Stimulated activated CD4-positive, alpha-beta T cell treated with anti-CD3 and anti-CD28 coated beads, Interleukin-2, amount 100 ng/mL, for 24 hours (primary cell): ENCODE results near the gene TOMM22.

ENCODE experiments used
- DNase-seq, 2 donors: peaks; one replicate each; pipeline ENCODE4 v3.0.0-alpha.2; 2020

Gene TOMM22

DNA sequence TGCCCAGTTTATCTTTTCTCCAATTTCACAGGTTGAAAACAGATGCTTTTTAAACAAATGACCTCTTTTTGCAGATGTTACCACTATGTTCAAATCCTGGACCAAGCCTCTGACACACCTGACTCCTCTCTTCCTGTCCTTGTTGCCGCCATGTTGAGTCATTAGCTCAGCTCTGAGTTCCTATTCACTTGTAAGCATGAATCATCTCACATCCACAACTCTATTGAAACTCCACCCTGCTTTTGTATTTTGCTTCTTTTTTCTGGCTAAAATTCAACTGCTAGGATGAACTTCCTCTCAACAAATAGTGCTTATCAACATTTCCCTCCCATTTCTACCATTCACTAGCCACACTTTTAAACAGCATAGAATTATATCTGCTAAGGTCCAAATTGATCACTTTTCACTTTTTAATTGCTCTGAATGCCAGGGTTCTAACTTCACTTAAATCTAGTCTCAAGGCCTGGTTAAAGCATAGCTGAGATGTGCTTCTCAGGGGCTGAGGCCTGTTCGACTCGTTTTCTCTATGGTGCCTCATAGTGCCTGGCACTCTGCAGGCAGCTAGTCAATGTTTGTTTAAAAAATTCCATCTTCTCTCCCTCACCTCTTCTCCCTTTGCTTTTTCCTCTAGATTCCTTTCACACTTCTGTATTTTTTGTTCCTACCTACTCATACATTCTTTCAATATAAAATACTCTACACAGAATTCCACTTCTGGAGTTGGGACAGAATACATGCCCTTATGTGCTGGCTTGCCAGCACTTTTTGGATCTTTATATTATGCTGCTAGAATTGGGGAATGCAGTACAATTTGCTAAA lies 15.1 kb downstream of the TOMM22 start:
- DNase-seq: peak; percentile 33 to 56

DNA sequence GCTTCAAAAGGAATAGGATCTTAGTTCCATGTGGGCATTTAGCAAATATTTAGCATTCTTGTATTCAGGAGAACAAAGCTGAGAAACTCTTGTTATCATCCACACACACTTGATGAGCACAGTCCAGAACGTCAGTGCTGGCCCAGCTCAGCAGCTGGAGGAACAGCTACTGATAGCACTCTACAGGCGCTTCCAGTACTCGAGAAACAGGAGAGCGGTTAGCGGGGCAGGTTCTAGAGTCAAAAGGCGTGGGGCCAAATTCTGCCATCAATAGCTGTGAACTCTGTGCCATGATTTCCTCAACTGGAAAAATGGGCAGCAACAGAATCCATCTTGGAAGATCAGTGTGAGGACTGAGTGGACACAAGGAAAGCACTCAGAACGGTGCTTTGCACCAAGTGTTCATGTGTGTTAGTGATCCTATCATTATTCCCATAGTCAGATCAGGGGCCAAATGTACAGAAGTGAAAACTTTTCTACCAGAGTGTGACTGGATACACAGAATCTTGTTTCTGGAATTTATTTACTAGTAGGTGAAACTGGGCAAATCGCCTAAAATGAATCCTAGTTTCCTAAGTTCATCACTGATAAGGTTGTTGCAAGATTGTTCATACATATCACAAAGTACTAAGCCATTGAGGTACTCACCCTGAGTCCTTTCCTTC lies 15.8 kb downstream of the TOMM22 start:
- DNase-seq: no peak

DNA sequence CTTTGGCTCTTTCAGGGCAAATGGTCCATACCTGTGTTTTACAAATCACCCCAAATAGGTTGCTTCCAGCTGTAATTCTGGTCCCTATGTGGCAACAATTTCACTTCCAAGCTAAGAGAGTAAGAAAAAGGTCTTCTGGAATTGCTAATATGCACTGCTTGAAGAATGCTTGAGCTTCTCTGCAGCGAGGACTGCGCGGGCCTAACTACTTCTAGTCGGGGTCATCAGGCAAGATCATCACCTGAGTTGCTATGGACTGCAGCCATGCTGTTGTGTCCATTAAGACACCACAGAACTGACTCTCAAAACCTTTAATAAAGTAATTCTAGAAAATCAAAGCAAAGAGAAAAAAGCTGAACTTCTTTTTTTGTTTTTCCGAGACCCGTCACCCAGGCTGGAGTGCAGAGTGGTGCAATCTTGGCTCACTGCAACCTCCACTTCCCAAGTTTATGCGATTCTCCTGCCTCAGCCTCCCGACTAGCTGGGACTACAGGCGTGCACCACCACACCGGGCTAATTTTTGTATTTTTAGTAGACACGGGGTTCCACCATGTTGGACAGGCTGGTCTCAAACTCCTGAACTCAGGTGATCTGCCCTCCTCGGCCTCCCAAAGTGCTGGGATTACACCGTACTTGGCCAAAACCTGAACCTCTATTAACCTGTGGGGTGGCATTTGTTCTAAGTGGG lies 16.8 kb downstream of the TOMM22 start:
- DNase-seq: no peak

- DNase-seq: no peak
Observed at GRCh38 chr22:38699143-38699542, 17.4 kb downstream of the TOMM22 start.

DNA sequence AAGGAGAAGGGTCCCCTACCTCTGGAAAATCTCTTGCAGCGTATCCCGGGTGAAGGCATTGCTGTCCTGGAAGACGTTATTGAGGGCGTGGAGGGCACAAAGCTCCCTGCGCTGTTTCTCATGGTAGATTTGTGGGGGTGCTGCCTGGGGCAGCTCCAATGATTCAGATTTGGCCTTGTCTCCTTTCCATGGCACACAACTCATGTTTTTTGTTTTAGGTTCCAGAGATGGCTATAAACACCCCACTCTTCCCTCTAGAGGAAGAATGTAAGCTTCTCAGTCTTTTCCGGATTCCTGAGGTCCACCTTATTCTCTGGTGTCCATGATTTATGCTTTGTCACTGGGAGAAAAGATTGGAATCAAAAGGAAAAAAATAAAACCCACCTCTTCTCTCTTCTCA lies 18.0 kb downstream of the TOMM22 start:
- no peak for DNase-seq

- DNase-seq: no peak
Observed at GRCh38 chr22:38700270-38700788, 18.6 kb downstream of the TOMM22 start.

- DNase-seq: peak; percentile 97 to 99
Observed at GRCh38 chr22:38700789-38701628, 19.3 kb downstream of the TOMM22 start, which contains the start of gene JOSD1. Gene JOSD1 (minus strand): TSS chr22:38700943. CDS start chr22:38699987, 956 bp downstream.

GRCh38 chr22:38704654-38705234 lies 23.0 kb downstream of the TOMM22 start:
- DNase-seq: no peak

DNA sequence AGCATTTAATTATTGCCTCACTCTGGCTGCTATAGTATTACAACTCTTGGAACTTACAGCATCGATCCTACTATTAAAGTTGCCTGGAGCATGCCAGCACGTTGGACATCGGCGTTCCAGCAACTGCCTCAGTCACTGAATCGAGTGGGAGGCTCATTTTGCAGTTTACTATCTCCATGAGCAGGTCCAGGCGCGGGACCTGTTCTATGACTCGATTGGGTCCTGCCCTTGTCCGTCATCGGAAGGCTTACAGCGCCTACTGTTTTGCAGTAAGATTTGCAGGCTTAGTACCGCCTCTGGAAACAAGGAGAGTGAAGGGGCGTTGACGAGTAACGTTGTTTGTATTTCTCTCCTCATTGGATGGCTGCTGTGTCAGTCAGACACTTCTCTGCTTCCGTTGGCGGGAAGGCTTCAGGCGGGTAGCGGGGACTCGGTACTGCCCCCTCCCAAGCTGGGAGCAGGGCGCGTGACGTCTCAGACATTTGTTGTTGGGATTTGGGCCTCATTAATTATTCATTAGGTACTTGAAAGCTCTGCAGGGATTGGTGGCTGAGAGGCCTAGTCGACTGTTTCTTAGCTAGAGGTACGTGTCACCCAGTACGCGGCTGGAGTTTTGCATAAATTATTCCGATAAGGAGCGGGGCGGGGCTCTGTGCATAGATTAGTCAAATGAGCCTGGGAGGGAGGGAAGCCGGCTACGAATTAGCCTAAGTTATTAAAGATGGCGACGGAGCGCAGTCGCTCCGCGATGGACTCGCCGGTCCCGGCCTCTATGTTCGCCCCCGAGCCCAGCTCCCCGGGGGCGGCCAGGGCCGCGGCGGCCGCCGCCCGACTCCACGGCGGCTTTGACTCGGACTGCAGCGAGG lies 23.7 kb downstream of the TOMM22 start, which contains the start of gene GTPBP1:
TSS of gene GTPBP1 (plus strand) at position 710 of the 866 bp plus-strand sequence. CDS start at position 722, 12 bp downstream.
- peak; percentile 93 to 96 for DNase-seq

- DNase-seq: peak; percentile 40 to 51
Observed at GRCh38 chr22:38706101-38706900, 24.5 kb downstream of the TOMM22 start.

- DNase-seq: no peak
Observed at GRCh38 chr22:38706901-38707195, 25.1 kb downstream of the TOMM22 start.

DNA sequence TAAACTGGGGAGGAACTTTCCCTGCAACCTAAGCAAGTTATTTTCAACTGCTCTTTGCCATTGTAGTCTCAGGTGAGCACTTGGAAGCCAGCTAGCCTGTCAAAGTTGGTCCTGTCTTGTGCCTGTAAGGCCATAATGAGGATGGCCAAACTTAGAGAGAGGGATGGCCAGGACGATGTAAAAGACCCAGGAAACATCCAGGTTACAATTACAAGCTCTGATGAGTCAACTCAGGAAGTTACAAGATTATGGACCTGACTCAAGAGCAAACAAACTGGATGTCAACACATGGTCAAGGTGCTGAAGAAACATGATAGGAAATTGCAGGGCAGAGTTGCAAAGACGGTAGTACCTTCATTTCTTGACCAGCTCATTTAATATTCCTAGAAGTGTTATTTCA lies 25.6 kb downstream of the TOMM22 start:
- no peak for DNase-seq

DNA sequence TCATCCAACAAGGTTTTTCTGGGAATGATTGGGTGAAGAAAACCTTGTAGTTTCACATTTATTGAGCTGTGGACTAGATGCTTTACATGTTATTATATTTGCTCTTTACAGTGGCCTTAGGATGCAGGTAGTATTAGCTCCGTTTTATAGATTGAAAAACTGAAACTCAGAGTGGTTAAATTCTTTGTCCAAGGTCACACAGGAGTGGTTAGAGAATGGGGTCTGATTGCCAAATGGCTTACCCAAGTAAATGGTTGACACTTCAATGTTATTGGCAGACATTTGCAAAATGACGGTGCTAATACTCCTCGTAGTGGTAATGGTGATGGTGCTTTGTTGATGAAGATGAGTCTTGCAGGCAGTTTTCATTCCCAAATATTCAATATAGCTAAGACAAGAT lies 26.2 kb downstream of the TOMM22 start:
- DNase-seq: no peak

DNA sequence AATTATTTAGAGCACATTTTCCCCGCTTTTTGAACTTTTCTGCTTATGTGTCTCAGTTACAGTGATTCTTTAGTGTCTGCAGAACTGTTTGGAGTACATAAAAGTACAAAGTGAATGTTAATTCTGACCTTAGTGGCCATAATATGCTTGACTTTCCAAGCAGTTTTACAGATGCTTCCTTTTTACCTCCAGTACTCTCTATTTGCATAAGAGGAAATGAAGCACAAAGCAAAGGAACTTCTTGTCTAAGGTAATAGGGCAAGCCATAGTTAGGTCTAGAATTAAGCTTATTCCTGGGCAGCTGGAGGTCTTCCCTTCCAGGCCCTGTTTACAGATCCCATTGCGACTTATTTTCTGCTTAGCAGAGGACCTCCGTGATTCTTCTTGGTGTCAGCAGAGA lies 27.5 kb downstream of the TOMM22 start:
- no peak for DNase-seq

GRCh38 chr22:38710351-38710750 lies 28.6 kb downstream of the TOMM22 start:
- no peak for DNase-seq

GRCh38 chr22:38710866-38711265 lies 29.1 kb downstream of the TOMM22 start:
- no peak for DNase-seq

DNA sequence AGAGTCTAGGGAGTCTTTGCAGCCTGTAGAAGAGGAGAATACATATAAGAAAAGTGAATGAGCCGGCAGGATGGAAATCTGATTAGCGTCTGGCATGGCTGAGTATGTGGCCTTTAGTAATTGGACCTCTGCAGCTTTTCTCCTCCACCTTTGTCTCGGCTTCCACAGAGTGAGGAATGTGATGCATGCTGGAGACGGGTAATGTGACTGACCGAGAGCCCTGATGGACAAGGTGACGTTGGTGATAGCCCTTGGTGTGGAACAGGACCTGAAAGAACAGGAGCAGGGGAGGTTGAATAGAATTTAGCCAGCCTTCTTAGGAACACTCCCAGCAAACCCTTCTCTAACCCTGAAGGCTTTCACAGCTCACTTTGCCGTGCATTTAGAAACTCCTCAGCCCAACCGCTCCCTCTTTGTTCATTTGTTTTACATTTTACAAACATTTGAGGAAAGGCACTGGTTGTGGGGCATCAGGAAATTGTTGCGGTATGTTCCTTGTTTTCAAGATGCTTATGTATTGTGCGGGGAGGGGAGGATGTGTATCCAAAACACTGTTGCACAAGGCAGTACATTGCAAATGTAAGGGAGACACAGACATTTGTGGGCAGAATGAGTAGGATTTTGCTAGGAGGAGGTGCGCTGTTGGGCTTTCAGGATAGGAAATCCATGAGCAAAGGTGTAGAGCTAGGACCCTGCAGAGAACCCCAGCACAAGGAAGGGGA lies 30.9 kb downstream of the TOMM22 start:
- no peak for DNase-seq

DNA sequence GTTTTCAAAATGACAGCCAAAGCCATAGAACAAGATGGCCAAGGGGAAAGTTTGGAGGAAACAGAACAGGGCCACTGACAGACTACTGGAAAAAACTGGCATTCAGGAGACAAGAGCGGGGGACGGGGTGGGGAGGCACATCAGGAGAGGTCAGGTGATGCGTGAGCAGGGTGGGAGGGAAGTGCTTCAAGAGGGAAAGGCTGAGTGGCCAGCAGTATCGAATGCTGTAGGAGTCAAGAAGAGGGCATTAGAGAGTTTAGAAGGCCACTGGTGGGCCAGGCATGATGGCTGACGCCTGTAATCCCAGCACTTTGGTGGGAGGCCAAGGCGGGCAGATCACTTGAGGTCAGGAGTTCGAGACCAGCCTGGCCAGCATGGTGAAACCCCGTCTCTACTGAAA lies 32.2 kb downstream of the TOMM22 start:
- no peak for DNase-seq

DNA sequence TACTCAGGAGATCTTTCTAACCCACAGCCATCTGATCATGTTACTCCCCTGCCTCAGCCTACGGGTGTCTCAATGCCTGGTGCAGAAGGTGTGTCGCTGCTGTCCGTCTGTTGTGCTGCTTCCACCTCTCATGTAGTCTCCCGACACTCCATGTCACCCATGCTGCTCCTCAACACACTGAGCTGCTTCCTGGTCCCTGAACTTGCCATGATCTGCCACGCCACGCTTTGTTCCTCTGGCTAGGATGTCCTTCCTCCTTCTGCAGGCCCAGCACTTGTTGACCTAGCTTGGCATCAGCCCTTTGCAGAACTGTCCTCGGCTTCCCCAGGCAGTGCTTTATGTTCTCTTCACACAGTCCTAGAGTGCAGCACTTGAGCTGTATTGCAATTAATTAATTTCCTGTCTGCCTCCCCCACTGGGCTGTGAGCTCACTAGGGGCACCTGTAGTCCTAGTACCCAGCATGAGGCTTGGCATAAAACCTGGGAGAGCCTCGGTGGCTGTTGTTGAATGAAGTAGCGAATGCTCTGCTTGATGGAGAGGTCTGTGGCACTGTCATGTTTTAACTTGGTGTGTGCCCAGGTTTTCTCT lies 33.5 kb downstream of the TOMM22 start:
- no peak for DNase-seq
